GM12891 (cell line): ENCODE data around the gene MUC5AC.
"Not testable (repeated sequence)": the region's sequence is repeated elsewhere in the genome, so short reads cannot be mapped to it uniquely, and the experiment has no call there.

ENCODE experiments used
- DNase-seq: peaks from one replicate; pipeline ENCODE4 v3.0.0; 2011; ENCODE audit warnings: low spot score; ENCODE audit not compliant: insufficient read length
- FAIRE-seq: peaks from 2 replicates; lab custom pipeline; 2011; peaks lifted over from hg19 to GRCh38; lab: Jason Lieb, UNC
- PAX5 ChIP-seq: IDR thresholded peaks from 2 replicates; pipeline ENCODE4 v1.6.1; 2011; ENCODE audit warnings: low read length, moderate library complexity, mild to moderate bottlenecking; ENCODE audit not compliant: insufficient read depth, severe bottlenecking
- POLR2A ChIP-seq: IDR thresholded peaks from 2 replicates; pipeline ENCODE4 v1.6.1; 2011; ENCODE audit warnings: low read depth, low read length, control low read depth
- POLR2AphosphoS5 ChIP-seq: IDR thresholded peaks from 2 replicates; pipeline ENCODE4 v1.6.1; 2011; ENCODE audit warnings: low read depth, low read length, control low read depth
- POU2F2 ChIP-seq: IDR thresholded peaks from 2 replicates; pipeline ENCODE4 v1.6.1; 2011; ENCODE audit warnings: low read depth, mild to moderate bottlenecking, control low read depth, low read length, moderate library complexity
- SPI1 ChIP-seq: IDR thresholded peaks from 2 replicates; pipeline ENCODE4 v1.6.1; 2011; ENCODE audit warnings: low read depth, low read length, control low read depth
- TAF1 ChIP-seq: IDR thresholded peaks from 2 replicates; pipeline ENCODE4 v1.6.1; 2011; ENCODE audit warnings: low read depth, low read length, control low read depth

Gene MUC5AC

GRCh38 chr11:1208394-1209261 is 50.9 kb downstream of the MUC5AC start:
- DNase-seq (no peak), FAIRE-seq (no peak)
- TF ChIP-seq POLR2A (no peak), POLR2AphosphoS5 (no peak), SPI1 (no peak), POU2F2 (no peak), TAF1 (no peak), PAX5 (no peak)

- TF ChIP-seq POLR2A = no peak
- TF ChIP-seq POLR2AphosphoS5 = no peak
- TF ChIP-seq POU2F2 = no peak
- TF ChIP-seq SPI1 = no peak
- no peak for TF ChIP-seq TAF1
- TF ChIP-seq PAX5 = no peak
- FAIRE-seq (no peak), DNase-seq (no peak)
Measured at GRCh38 chr11:1209371-1210057, 51.8 kb downstream of the MUC5AC start.

- FAIRE-seq (no peak), DNase-seq (no peak)
- no peak for TF ChIP-seq SPI1
- TF ChIP-seq POU2F2 = no peak
- no peak for TF ChIP-seq POLR2AphosphoS5
- TF ChIP-seq PAX5 = no peak
- no peak for TF ChIP-seq POLR2A
- TF ChIP-seq TAF1 = no peak
Measured at GRCh38 chr11:1211838-1212237, 54.1 kb downstream of the MUC5AC start.

GRCh38 chr11:1215826-1216225 is 58.1 kb downstream of the MUC5AC start:
- not testable (repeated sequence) for FAIRE-seq, DNase-seq

GRCh38 chr11:1217151-1217550 is 59.4 kb downstream of the MUC5AC start:
- DNase-seq = no peak
- no peak for FAIRE-seq
- TF ChIP-seq PAX5 (no peak), TAF1 (no peak), POLR2A (no peak), POU2F2 (no peak), SPI1 (no peak), POLR2AphosphoS5 (no peak)

- TF ChIP-seq POLR2A (no peak), POLR2AphosphoS5 (no peak), PAX5 (no peak)
- no peak for DNase-seq
- no peak for FAIRE-seq
Measured at GRCh38 chr11:1218256-1218787, 60.6 kb downstream of the MUC5AC start.

GRCh38 chr11:1218788-1219445 is 61.2 kb downstream of the MUC5AC start:
- FAIRE-seq = no peak
- TF ChIP-seq TAF1 (no peak), SPI1 (no peak), POLR2AphosphoS5 (no peak), PAX5 (no peak), POU2F2 (no peak), POLR2A (no peak)
- DNase-seq = no peak

GRCh38 chr11:1219446-1219833 is 61.7 kb downstream of the MUC5AC start:
- TF ChIP-seq SPI1 (no peak), POU2F2 (no peak), POLR2A (no peak), TAF1 (no peak), POLR2AphosphoS5 (no peak), PAX5 (no peak)
- no peak for DNase-seq
- FAIRE-seq = no peak

- TF ChIP-seq TAF1 = no peak
- no peak for TF ChIP-seq POU2F2
- TF ChIP-seq POLR2AphosphoS5 = no peak
- TF ChIP-seq PAX5 = no peak
- no peak for TF ChIP-seq POLR2A
- no peak for TF ChIP-seq SPI1
- FAIRE-seq (no peak), DNase-seq (no peak)
Measured at GRCh38 chr11:1219834-1220815, 62.4 kb downstream of the MUC5AC start.
